ENCODE measurements around the gene CREG1.

The CREG1 gene

DNA sequence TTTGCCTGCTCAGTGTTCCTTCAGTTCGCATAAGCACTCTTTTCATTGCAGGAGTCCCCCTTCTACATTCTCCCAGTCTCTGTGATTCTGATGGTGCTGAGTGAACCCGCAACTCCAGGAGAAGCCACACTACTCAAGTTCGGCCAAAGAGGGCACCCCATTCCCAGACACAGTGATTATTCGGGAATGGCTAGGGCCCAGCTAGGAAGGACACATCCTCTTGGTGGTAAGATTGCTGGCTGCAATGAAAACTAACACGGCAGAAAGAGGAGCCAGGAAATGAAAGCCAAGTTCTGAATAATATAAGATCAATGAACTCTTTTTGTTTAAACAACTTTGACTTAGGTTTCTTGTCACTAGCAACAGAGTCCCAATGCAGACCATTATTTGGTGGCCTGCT is 14.9 kb downstream of the CREG1 start:
- Histone ChIP-seq H3K27ac (no peak overlapping the region), H3K4me3 (no peak overlapping the region)

- Histone ChIP-seq H3K4me3 (no peak overlapping the region), H3K27ac (no peak overlapping the region)
Observed at GRCh38 chr1:167533851-167534300, 19.7 kb downstream of the CREG1 start.

DNA sequence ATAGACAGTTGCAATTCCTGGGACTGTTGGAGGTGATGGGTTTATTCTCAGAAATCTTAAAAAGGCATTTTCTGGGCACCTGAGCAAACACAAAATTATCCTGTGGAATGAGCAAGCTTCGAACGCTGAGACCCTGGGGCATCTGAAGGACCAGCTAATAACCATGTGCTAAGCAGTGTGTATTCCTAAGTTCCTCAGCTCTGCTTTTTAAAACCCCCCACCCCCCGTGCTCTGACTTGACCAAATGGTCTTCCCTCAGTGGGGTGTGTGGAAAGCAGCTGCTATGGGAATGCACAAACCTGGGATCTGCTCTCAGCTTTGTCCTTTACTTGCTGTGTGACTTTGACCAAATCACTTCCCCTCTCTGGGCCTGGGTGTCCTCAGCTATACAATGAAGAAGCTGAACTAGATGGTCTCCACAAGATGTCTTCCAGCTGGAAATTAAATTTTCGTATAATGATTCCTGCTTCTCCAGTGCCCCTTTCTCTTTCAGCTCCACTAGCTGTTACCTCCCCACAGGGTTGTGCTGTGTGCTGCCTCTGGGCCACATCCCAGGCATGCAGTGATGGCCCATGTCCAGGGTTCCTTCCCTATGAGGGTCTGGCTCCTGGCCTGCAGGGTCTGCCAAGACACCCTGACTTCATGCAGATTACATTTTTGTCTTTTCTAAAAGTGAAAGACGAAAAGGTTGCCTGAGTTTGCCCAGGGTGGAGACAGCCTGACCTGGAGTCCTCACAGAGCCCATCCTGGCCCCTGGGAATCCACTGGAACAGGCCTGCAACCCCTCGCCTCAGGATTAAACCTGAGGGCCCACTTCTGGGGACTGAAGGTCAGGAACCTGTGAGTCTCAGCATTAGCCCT is 20.4 kb downstream of the CREG1 start:
- H3K27ac ChIP-seq = no peak overlapping the region
- H3K4me3 ChIP-seq = no peak overlapping the region

GRCh38 chr1:167532375-167532774 is 21.2 kb downstream of the CREG1 start:
- Histone ChIP-seq H3K27ac (no peak overlapping the region), H3K4me3 (no peak overlapping the region)

DNA sequence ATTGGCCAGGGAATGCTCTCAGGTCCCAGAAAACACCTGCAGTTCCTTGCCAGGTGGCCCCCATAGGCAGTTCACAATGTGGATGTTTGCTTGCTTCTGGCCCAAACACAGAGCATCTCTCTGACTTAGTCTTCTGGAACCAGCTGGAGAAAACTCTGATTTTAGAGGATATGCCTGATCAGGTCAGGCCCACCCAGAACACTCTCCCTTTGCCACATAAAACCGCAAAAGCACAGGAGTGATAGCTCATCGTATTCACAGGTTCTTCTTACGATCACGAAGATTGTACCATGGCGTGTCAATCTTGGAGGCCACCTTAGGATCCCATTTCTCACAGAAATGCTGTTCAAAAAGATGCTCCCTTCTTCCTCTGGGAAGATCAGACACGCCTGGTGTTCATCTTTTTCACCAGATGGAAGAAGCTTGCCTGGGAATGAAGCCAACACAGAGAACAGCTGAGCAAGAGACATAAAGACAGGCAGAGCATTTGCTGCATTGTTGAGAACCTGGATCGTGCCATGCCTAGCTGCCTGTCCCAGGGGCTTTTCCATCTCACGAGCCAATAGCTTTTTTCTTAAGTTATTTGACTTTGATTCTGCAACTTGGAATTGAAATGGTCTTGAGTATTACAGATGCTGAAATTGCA is 23.6 kb downstream of the CREG1 start:
- Histone ChIP-seq H3K27ac (no peak overlapping the region), H3K4me3 (no peak overlapping the region)

DNA sequence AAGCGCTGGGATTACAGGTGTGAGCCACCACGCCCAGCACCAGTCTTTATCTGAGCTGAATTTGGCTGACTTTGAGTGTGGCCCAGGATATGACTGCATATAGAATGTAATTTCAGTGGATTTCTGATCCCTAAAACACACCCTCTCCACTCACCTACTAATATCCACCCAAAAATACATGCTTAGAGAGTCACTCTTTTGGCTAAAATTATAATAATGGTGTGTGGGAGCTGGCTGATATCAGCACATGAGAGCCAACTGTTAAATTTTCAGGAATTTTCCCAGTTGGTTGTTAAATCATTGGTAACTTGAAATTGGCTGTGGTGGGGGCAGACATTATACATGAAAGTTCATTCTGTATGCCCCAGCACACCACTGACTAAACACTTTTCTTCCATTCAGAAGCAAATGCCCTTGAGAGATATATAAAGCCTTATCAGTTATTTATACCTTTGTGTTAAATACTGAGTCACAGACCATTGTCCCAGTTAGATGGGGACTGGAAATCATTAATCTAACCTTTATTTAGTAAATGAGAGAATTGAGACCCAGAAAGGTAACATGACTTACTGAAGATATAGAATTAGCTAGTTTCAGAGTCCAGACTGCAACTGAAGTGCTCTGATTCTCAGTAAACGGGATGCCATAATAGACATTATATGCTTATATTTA is 25.4 kb downstream of the CREG1 start:
- H3K27ac ChIP-seq = no peak overlapping the region
- H3K4me3 ChIP-seq = no peak overlapping the region

- no peak overlapping the region for H3K27ac ChIP-seq
Observed at GRCh38 chr1:167526667-167527383, 26.7 kb downstream of the CREG1 start.

DNA sequence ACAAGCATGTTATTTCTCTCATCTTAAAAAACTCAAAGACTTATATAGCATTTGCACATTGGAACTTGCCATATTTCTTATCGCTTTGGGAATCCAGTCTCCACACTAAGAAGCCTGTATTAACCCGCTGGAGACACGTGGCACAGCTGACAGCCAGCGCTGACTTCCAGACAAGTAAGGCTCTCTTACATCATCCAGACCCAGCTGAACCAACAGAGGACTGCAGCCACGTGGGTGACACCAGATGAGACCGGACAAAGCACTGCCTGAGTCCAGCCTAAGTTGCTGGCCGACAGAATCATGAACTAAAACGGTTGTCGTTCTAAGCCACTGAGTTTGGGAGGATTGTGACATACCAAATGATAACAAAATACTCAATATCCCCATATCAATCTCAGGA is 28.9 kb downstream of the CREG1 start:
- Histone ChIP-seq H3K27ac (no peak overlapping the region), H3K4me3 (no peak overlapping the region)

More at GRCh38 chr1:167526667-167527383, 26.7 kb downstream of the CREG1 start:
- H3K4me3 ChIP-seq = no peak overlapping the region

DNA sequence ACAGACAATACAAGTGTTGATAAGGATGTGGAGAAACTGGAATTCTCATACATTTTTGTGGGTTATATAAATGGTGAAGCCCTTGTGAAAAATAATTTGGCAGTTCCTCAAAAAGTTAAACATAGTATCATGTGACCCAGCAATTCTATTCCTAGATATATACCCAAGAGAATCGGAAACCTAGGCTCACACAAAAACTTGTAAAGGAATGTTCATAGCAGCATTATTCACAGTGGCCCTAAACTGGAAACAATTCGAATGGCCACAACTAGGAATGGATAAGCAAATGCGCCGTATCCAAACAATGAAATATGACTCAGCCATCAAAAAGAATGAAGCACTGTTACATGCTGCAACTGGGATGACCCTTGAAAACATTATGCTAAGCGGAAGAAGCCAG is 31.3 kb downstream of the CREG1 start:
- H3K4me3 ChIP-seq = no peak overlapping the region
- H3K27ac ChIP-seq = no peak overlapping the region

DNA sequence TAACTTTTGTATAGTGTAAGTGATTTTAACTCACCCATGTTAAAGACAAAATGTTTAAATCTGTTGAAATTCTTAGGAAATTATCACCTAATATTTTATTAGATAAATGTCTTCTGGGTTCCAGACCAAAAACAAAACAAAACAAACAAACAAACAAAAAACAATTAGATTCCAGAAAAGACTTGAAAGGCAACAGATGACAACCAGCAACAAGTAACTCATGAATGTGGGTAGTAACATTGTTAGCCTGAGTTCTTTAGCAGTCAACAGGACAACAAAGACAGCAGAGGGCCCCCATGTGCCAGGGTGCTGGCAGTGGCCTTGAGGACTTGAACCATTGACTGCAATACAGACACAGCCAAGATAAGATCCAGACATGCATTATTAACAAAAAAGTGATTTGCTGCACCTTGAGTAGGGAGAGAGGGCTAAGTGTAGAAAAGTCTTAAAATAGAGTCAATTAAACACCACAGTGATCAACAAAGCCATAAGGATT is 32.8 kb downstream of the CREG1 start:
- Histone ChIP-seq H3K27ac (no peak overlapping the region), H3K4me3 (no peak overlapping the region)

DNA sequence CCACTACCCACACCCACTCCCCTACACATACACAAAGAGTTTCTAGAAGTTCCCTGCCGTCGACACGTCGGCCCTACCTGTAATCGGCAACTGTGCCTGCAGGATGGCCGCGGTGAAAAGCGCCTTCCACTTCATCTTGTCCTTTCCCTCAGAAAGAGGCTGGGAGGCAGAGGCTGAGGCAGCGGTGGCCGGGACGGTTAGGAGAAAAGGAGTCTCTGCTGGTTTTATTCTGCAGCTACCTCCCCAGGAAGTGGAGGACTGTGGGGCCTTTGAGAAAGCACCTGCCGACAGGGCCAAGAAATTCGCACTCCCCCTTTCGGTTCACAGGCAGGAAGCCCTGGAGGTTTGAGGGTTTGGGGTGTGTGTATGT is 35.2 kb downstream of the CREG1 start, which contains the start of gene CD247:
TSS of gene CD247 (minus strand) at position 199 of the 370 bp plus-strand sequence. CDS start at position 135, 64 bp downstream.
- H3K27ac ChIP-seq = peak within 1 kb of the TSS in 16 of 21 experiments; percentile 19 to 89 (median 67)
- H3K4me3 ChIP-seq = peak within 1 kb of the TSS; percentile 14 to 41 (median 23)

DNA sequence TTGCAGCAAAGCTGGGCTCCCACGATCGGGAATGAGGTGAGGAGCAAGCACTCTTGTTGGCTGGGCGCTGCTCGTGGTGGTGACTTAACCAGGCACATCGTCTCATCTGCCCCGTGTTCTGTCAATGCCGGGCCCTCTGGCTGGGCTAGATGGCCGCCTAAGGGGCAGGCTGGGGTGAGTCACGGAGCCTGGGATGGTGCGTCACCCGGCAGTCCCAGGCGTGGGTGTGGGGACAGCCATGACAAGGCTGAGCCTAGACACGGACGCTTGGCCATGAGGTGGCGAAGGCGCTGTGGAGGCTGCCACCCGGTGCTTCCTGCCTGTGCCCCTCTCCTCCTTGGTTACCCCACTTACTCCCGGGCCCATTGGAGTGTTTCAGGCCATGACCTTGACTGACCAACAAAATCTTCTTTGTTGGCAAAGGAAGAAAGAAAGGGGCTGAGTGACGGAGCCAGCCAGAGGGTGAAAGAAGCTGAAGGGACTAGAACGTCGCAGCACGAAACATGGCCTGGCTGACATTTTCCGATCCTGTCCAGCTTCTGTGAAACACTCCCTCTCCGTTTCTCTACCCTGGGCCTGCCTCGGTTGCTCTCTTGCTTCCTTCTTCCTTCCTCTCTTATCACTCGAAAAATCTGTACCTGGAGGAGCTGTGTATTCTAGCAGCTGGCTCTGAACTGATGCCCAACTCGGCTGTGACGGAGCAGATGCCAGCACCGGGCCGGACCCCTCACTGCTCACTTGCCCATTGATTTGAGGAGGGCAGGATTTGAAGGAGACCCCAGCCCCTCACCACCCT is 35.8 kb downstream of the CREG1 start:
- Histone ChIP-seq H3K4me3 (peak overlapping the region; percentile 14 to 41 (median 23)), H3K27ac (peak overlapping the region in 16 of 21 experiments; percentile 19 to 89 (median 67))

DNA sequence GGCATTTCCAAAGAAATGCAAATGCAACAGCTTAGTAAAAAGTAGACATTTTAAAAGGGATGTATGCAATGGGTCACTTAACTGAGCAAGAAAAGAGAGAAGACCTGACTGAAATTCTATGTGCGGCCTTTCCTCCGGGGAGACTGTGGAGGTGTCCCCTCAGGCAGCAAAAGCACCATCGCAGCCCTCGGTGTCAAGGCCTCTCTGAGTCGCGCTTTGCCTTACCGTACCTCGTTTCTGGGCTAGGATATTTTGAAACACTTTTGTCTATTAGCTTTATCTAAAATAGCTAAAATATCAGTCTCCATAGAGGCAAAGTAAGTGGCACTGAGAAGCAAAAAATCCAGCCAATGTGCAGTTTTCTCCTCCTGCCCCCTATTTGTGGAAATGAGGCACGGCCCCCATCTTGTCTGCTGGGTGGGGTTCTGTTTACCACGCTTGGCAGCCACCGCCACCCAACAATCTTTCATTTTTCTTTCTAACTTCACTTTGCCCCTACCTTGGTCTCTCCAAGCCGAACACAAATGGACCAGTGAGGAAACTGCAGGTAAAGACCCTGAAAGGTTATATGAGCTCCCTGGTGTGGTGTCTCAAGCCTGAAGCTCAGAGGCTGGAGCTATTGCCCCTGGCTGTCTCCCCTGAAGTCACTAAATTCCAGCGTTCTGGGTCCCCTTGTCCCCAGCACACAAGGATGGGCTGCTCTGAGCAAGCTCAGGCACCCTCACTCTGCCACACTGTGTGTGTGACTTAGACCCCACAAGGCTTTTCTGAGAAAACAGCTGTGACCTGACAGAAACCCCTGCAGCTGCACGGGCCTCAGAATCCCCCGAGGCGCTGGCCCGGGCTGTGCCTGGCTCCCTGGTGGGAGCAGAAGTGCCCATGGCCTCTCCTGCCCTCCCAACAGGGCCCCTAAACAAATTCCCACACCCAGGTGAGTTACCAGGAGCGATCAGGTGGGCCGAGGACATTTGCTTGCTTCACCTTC is 36.9 kb downstream of the CREG1 start:
- H3K27ac ChIP-seq = peak overlapping the region in 16 of 21 experiments; percentile 19 to 89 (median 67)

DNA sequence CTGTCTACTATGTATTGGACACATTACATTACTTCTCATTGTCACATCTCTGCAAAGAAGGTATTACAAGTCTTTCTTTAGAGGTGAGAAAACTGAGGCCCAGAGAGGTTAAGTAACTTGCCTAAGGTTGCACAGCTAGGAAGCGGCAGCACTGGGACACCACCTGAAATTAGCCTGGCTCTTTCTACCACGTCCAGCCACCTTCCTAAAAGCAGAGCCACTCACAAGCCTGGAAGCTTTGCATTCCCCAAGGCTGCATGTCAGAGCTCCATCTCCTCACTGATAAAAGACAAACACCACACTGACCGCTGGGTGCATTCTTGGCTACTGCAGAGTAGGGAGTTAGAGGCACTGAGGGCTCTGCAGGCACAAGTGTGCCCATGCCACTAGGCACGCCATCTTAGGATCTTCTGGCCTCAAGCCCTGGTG is 37.7 kb downstream of the CREG1 start:
- Histone ChIP-seq H3K27ac (peak overlapping the region in 7 of 21 experiments; percentile 65 to 89 (median 86)), H3K4me3 (peak overlapping the region in 3 of 7 experiments; percentile 23 to 41 (median 35))

More for the DNA sequence above, 36.9 kb downstream of the CREG1 start:
- H3K4me3 ChIP-seq = peak overlapping the region; percentile 14 to 41 (median 23)

GRCh38 chr1:167515461-167515860 is 38.1 kb downstream of the CREG1 start:
- H3K4me3 ChIP-seq = peak overlapping the region in 3 of 7 experiments; percentile 23 to 41 (median 35)
- peak overlapping the region in 6 of 21 experiments; percentile 49 to 89 (median 86) for H3K27ac ChIP-seq

DNA sequence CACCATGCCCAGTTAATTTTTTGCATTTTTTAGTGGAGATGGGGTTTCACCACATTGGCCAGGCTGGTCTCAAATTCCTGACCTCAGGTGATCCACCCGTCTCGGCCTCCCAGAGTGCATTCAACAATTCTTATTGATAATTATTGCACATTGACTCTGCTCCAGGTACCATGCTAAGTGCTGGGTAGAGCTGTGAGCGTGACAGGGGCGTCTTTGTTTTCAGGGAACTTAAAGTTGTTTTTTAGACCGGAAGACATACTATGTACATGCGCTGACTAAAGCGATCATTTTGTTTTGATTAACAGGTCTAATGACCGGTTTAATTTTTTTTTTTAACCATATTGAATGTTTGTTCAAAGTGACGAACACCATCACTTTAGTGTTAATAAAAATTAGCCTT is 39.3 kb downstream of the CREG1 start:
- Histone ChIP-seq H3K4me3 (peak overlapping the region in 2 of 7 experiments; percentile 3 to 41), H3K27ac (peak overlapping the region in 4 of 21 experiments; percentile 62 to 89 (median 80))

- Histone ChIP-seq H3K4me3 (no peak overlapping the region), H3K27ac (peak overlapping the region in 1 of 21 experiments; percentile 26)
Observed at GRCh38 chr1:167512046-167512654, 41.4 kb downstream of the CREG1 start.

All from skin epidermis (tissue), 12 donors.